PC-9 (cell line): ENCODE results near the gene COL4A1. TPM values are rescaled to one million over a fixed set of nuclear protein-coding genes. Genes with fewer than 3 reads are reported as not detected.

Experiments used
- BruUV-seq: library from RNA; stranded (reverse); fragments of 400-500 nt; replicated peaks from 2 replicates; lab custom pipeline; 2021; lab: Mats Ljungman, UMichigan
- CTCF ChIA-PET: fragments of 300-600 bp; sonication (Branson Sonifier 250); formaldehyde crosslinking; loops from one replicate; lab custom pipeline; 2022; ENCODE audit warnings: antibody characterized with exemption; lab: Charles Lee
- POLR2A ChIA-PET: fragments of 300-600 bp; sonication (Branson Sonifier 250); formaldehyde crosslinking; loops from one replicate; lab custom pipeline; 2022; ENCODE audit warnings: antibody characterized with exemption; ENCODE audit not compliant: unreplicated experiment; lab: Charles Lee
- DNase-seq, 2 experiments: peaks; one replicate each; pipeline versions ENCODE4 v3.0.0 to v3.0.0-alpha.2; 2015 to 2022; ENCODE audit warnings: mixed read lengths in 1 of 2
- H2AFZ ChIP-seq: fragments of 200-600 bp; sonication (generic); 2 replicates; pipeline ENCODE4 v1.8.1; 2017; ENCODE audit warnings: antibody characterized with exemption
- H3F3A ChIP-seq: fragments of 200-600 bp; sonication (generic); 2 replicates; pipeline ENCODE4 v1.8.1; 2017; ENCODE audit warnings: antibody characterized with exemption, mild to moderate bottlenecking, low read depth; ENCODE audit not compliant: insufficient read depth
- H3K27ac ChIP-seq: fragments of 200-600 bp; sonication (generic); 2 replicates; pipeline ENCODE4 v1.6.1; 2016; ENCODE audit warnings: mixed run types
- H3K27me3 ChIP-seq: fragments of 200-600 bp; sonication (generic); 2 replicates; pipeline ENCODE4 v1.6.1; 2016; ENCODE audit warnings: low read depth, mixed run types; ENCODE audit not compliant: insufficient read depth
- H3K36me3 ChIP-seq: fragments of 200-600 bp; sonication (generic); 2 replicates; pipeline ENCODE4 v1.6.1; 2016; ENCODE audit warnings: low read depth, mixed run types
- H3K4me1 ChIP-seq: fragments of 200-600 bp; sonication (generic); replicated peaks from 2 replicates; pipeline ENCODE4 v1.6.1; 2016; ENCODE audit warnings: mixed run types; ENCODE audit not compliant: insufficient read depth
- H3K4me2 ChIP-seq: fragments of 200-600 bp; sonication (generic); 2 replicates; pipeline ENCODE4 v1.6.1; 2017; ENCODE audit warnings: mixed run types
- H3K4me3 ChIP-seq: fragments of 200-600 bp; sonication (generic); 2 replicates; pipeline ENCODE4 v1.6.1; 2016; ENCODE audit warnings: mixed run types
- H3K79me2 ChIP-seq: fragments of 200-600 bp; sonication (generic); 2 replicates; pipeline ENCODE4 v1.6.1; 2017; ENCODE audit warnings: low read depth, mixed run types
- H3K9me2 ChIP-seq: fragments of 200-600 bp; sonication (generic); 2 replicates; pipeline ENCODE4 v1.8.1; 2017; ENCODE audit warnings: mild to moderate bottlenecking; ENCODE audit not compliant: insufficient read depth
- H3K9me3 ChIP-seq: fragments of 200-600 bp; sonication (generic); 2 replicates; pipeline ENCODE4 v1.8.1; 2016; ENCODE audit warnings: low read depth; ENCODE audit not compliant: insufficient read depth
- H4K20me1 ChIP-seq: fragments of 200-600 bp; sonication (generic); 2 replicates; pipeline ENCODE4 v1.8.1; 2017; ENCODE audit not compliant: insufficient read depth
- CTCF ChIP-seq: fragments of 200-600 bp; sonication (generic); conservative IDR thresholded peaks from 2 replicates; pipeline ENCODE4 v1.6.1; 2017; ENCODE audit warnings: mixed run types, antibody characterized with exemption, mild to moderate bottlenecking, moderate library complexity
- EZH2 ChIP-seq: fragments of 200-600 bp; sonication (generic); IDR thresholded peaks from 2 replicates; pipeline ENCODE4 v1.8.0; 2017; ENCODE audit warnings: antibody characterized with exemption, low read depth
- intact Hi-C: fragments of 100-400 bp; cut with micrococcal nuclease; formaldehyde crosslinking; loops from one replicate; pipeline ENCODE4 v1.10.0; 2022; ENCODE audit not compliant: unreplicated experiment
- total RNA-seq: library from RNA; stranded (reverse); gene quantifications from 2 replicates; pipeline ENCODE4 v1.2.3, GENCODE V29; 2021

COL4A1 gene
- total RNA-seq, 1 experiment from 2014 or later: 24.5 TPM

- no peaks in the 10 kb centered on the region for H3K9me2 ChIP-seq
- H4K20me1 ChIP-seq: no peaks in the 10 kb centered on the region
- H3K4me1 ChIP-seq: no peaks in the 10 kb centered on the region
- no peak overlapping the region for H2AFZ ChIP-seq
- no peaks in the 10 kb centered on the region for H3F3A ChIP-seq
- H3K9me3 ChIP-seq: no peaks in the 10 kb centered on the region
- H3K27me3 ChIP-seq: no peaks in the 10 kb centered on the region
- no peaks in the 10 kb centered on the region for H3K79me2 ChIP-seq
- intact Hi-C loops: loop anchor here (10.0 kb wide), 1 partner anchor 1301 kb away; no protein-coding TSS in a partner anchor
- BruUV-seq: no TSS peak
- no peak for DNase-seq
- CTCF ChIA-PET: no interaction called here
- POLR2A ChIA-PET: no interaction called here
- TF ChIP-seq CTCF: no peak
- TF ChIP-seq EZH2: no peak
- no peak overlapping the region for H3K4me2 ChIP-seq
- no peak overlapping the region for H3K4me3 ChIP-seq
- no peaks in the 10 kb centered on the region for H3K36me3 ChIP-seq
- no peak overlapping the region for H3K27ac ChIP-seq
These were observed 91.0 kb downstream of the COL4A1 start for GRCh38 chr13:110216006-110216397.

- TF ChIP-seq CTCF (no peak), EZH2 (no peak)
- ChIA-PET CTCF (no interaction called here), POLR2A (no interaction called here)
- H3K27me3 ChIP-seq: no peaks in the 10 kb centered on the region
- no peak overlapping the region for H2AFZ ChIP-seq
- H3K4me3 ChIP-seq: no peak overlapping the region
- no peaks in the 10 kb centered on the region for H3K9me2 ChIP-seq
- H3K36me3 ChIP-seq: no peaks in the 10 kb centered on the region
- no peaks in the 10 kb centered on the region for H3K4me1 ChIP-seq
- peak in 1 of 2 experiments; percentile 25 for DNase-seq
- H3K9me3 ChIP-seq: no peaks in the 10 kb centered on the region
- no peaks in the 10 kb centered on the region for H3K79me2 ChIP-seq
- H3K27ac ChIP-seq: no peak overlapping the region
- no peak overlapping the region for H3K4me2 ChIP-seq
- H3F3A ChIP-seq: no peaks in the 10 kb centered on the region
- intact Hi-C loops: loop anchor here (10.0 kb wide), 1 partner anchor 1301 kb away; no protein-coding TSS in a partner anchor
- no TSS peak for BruUV-seq
- no peaks in the 10 kb centered on the region for H4K20me1 ChIP-seq
These were observed 91.4 kb downstream of the COL4A1 start for GRCh38 chr13:110215606-110216005.

GRCh38 chr13:110214637-110215036 lies 92.3 kb downstream of the COL4A1 start:
- CTCF ChIA-PET: no interaction called here
- Histone ChIP-seq H3K4me1 (peaks cover 8% of the 10 kb centered on the region), H3K36me3 (no peaks in the 10 kb centered on the region), H3K27me3 (no peaks in the 10 kb centered on the region), H3K4me3 (no peak overlapping the region), H3K79me2 (no peaks in the 10 kb centered on the region), H3K4me2 (no peak overlapping the region), H3F3A (no peaks in the 10 kb centered on the region), H3K9me2 (no peaks in the 10 kb centered on the region), H2AFZ (no peak overlapping the region), H3K27ac (no peak overlapping the region), H3K9me3 (no peaks in the 10 kb centered on the region), H4K20me1 (no peaks in the 10 kb centered on the region)
- POLR2A ChIA-PET: no interaction called here
- peak in 1 of 2 experiments; percentile 30 for DNase-seq
- no peak for TF ChIP-seq EZH2
- no peak for TF ChIP-seq CTCF
- intact Hi-C loops: loop anchor here (5.0 to 10.0 kb wide), 2 partner anchors 77 to 1300 kb away; no protein-coding TSS in a partner anchor
- no TSS peak for BruUV-seq
